ENCODE measurements around the gene SARDH. TPM values are rescaled to one million over a fixed set of nuclear protein-coding genes. Genes with fewer than 3 reads are reported as not detected.

The SARDH gene
- total RNA-seq, 1 experiment from 2014 or later = 9.9 TPM

- intact Hi-C loops (cut with micrococcal nuclease; ENCODE audit: unreplicated experiment) = loop anchor here (5.0 kb wide), 1 partner anchor 318 kb away; no protein-coding TSS in a partner anchor
Observed at GRCh38 chr9:133779516-133780403, 41.6 kb upstream of the SARDH start.

GRCh38 chr9:133779081-133779480 lies 40.9 kb upstream of the SARDH start:
- Histone ChIP-seq H2AFZ (no peak overlapping the region), H3K4me1 (replicated peaks; ENCODE audit: insufficient read depth) (peaks cover 8% of the 10 kb centered on the region; the same call in 1 of the 2 replicates), H3K9me3 (ENCODE audit: insufficient read depth, low read depth) (no peaks in the 10 kb centered on the region; the same call in 1 of the 2 replicates), H3K4me3 (no peak overlapping the region), H3K4me2 (no peak overlapping the region), H4K20me1 (ENCODE audit: insufficient read depth) (no peaks in the 10 kb centered on the region; the same call in 1 of the 2 replicates), H3K27ac (no peak overlapping the region), H3F3A (ENCODE audit: insufficient read depth, low read depth) (peaks cover 7% of the 10 kb centered on the region; the same call in 1 of the 2 replicates), H3K79me2 (ENCODE audit: low read depth) (no peaks in the 10 kb centered on the region), H3K9me2 (ENCODE audit: insufficient read depth) (no peaks in the 10 kb centered on the region), H3K36me3 (ENCODE audit: low read depth) (peaks cover 9% of the 10 kb centered on the region; the same call in 1 of the 2 replicates), H3K27me3 (ENCODE audit: insufficient read depth, low read depth) (no peaks in the 10 kb centered on the region)
- ChIA-PET POLR2A (ENCODE audit: unreplicated experiment) (no interaction called here), CTCF (no interaction called here)
- intact Hi-C loops (cut with micrococcal nuclease; ENCODE audit: unreplicated experiment) = no loop called here
- no peak for DNase-seq
- no peak for TF ChIP-seq EZH2 (IDR thresholded peaks at IDR 0.05; ENCODE audit: low read depth)
- TF ChIP-seq, protein P1, sequence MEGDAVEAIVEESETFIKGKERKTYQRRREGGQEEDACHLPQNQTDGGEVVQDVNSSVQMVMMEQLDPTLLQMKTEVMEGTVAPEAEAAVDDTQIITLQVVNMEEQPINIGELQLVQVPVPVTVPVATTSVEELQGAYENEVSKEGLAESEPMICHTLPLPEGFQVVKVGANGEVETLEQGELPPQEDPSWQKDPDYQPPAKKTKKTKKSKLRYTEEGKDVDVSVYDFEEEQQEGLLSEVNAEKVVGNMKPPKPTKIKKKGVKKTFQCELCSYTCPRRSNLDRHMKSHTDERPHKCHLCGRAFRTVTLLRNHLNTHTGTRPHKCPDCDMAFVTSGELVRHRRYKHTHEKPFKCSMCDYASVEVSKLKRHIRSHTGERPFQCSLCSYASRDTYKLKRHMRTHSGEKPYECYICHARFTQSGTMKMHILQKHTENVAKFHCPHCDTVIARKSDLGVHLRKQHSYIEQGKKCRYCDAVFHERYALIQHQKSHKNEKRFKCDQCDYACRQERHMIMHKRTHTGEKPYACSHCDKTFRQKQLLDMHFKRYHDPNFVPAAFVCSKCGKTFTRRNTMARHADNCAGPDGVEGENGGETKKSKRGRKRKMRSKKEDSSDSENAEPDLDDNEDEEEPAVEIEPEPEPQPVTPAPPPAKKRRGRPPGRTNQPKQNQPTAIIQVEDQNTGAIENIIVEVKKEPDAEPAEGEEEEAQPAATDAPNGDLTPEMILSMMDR (conservative IDR thresholded peaks at IDR 0.05) = no peak
- BruUV-seq (replicated peaks) = no TSS peak

More at GRCh38 chr9:133779516-133780403, 41.6 kb upstream of the SARDH start:
- no peak overlapping the region for H3K4me3 ChIP-seq
- H3F3A ChIP-seq (ENCODE audit: insufficient read depth, low read depth) = peaks cover 7% of the 10 kb centered on the region; the same call in 1 of the 2 replicates
- no peak overlapping the region for H2AFZ ChIP-seq
- no peaks in the 10 kb centered on the region for H3K9me2 ChIP-seq (ENCODE audit: insufficient read depth)
- CTCF ChIA-PET = no interaction called here
- H3K4me1 ChIP-seq (replicated peaks; ENCODE audit: insufficient read depth) = peaks cover 8% of the 10 kb centered on the region; the same call in 1 of the 2 replicates
- POLR2A ChIA-PET (ENCODE audit: unreplicated experiment) = no interaction called here
- no peak overlapping the region for H3K4me2 ChIP-seq
- H3K27ac ChIP-seq = no peak overlapping the region
- H3K79me2 ChIP-seq (ENCODE audit: low read depth) = no peaks in the 10 kb centered on the region
- no peaks in the 10 kb centered on the region for H3K9me3 ChIP-seq (ENCODE audit: insufficient read depth, low read depth)
- TF ChIP-seq, protein P1 (conservative IDR thresholded peaks at IDR 0.05) = no peak
- no peak for TF ChIP-seq EZH2 (IDR thresholded peaks at IDR 0.05; ENCODE audit: low read depth)
- BruUV-seq (replicated peaks) = no TSS peak
- no peaks in the 10 kb centered on the region; the same call in 1 of the 2 replicates for H4K20me1 ChIP-seq (ENCODE audit: insufficient read depth)
- H3K27me3 ChIP-seq (ENCODE audit: insufficient read depth, low read depth) = no peaks in the 10 kb centered on the region
- peaks cover 3% of the 10 kb centered on the region; the same call in 1 of the 2 replicates for H3K36me3 ChIP-seq (ENCODE audit: low read depth)
- DNase-seq = no peak

GRCh38 chr9:133778336-133779013 lies 40.3 kb upstream of the SARDH start:
- Histone ChIP-seq H3K36me3 (ENCODE audit: low read depth) (peaks cover 11% of the 10 kb centered on the region; the same call in 1 of the 2 replicates), H3K9me2 (ENCODE audit: insufficient read depth) (no peaks in the 10 kb centered on the region), H3K27me3 (ENCODE audit: insufficient read depth, low read depth) (no peaks in the 10 kb centered on the region), H3K4me3 (no peak overlapping the region), H3K27ac (no peak overlapping the region), H3K79me2 (ENCODE audit: low read depth) (no peaks in the 10 kb centered on the region), H3K4me1 (replicated peaks; ENCODE audit: insufficient read depth) (peaks cover 8% of the 10 kb centered on the region; the same call in 1 of the 2 replicates), H3K4me2 (no peak overlapping the region), H3F3A (ENCODE audit: insufficient read depth, low read depth) (peaks cover 7% of the 10 kb centered on the region; the same call in 1 of the 2 replicates), H4K20me1 (ENCODE audit: insufficient read depth) (no peaks in the 10 kb centered on the region; the same call in 1 of the 2 replicates), H2AFZ (no peak overlapping the region), H3K9me3 (ENCODE audit: insufficient read depth, low read depth) (no peaks in the 10 kb centered on the region; the same call in 1 of the 2 replicates)
- DNase-seq = no peak
- CTCF ChIA-PET = no interaction called here
- intact Hi-C loops (cut with micrococcal nuclease; ENCODE audit: unreplicated experiment) = no loop called here
- no TSS peak for BruUV-seq (replicated peaks)
- POLR2A ChIA-PET (ENCODE audit: unreplicated experiment) = no interaction called here
- TF ChIP-seq, protein P1 (conservative IDR thresholded peaks at IDR 0.05) = no peak
- TF ChIP-seq EZH2 (IDR thresholded peaks at IDR 0.05; ENCODE audit: low read depth) = no peak

All from PC-9 (cell line).